Airway epithelial cell (primary cell): ENCODE measurements around the gene KLRF2. TPM values are rescaled to one million over a fixed set of nuclear protein-coding genes. Genes with fewer than 3 reads are reported as not detected.

Experiments used
- total RNA-seq: library from RNA; depleted of rRNA; stranded (reverse); fragments of >200 nt; gene quantifications from 2 replicates; pipeline ENCODE4 v1.2.3, GENCODE V29; 2015

Gene KLRF2, protein sequence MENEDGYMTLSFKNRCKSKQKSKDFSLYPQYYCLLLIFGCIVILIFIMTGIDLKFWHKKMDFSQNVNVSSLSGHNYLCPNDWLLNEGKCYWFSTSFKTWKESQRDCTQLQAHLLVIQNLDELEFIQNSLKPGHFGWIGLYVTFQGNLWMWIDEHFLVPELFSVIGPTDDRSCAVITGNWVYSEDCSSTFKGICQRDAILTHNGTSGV
- not detected in 2 replicates for total RNA-seq

GRCh38 chr12:9881246-9881645, at the start of gene KLRF2:
TSS of gene KLRF2 (plus strand) at chr12:9881489. CDS start at chr12:9881596, 107 bp downstream.

DNA sequence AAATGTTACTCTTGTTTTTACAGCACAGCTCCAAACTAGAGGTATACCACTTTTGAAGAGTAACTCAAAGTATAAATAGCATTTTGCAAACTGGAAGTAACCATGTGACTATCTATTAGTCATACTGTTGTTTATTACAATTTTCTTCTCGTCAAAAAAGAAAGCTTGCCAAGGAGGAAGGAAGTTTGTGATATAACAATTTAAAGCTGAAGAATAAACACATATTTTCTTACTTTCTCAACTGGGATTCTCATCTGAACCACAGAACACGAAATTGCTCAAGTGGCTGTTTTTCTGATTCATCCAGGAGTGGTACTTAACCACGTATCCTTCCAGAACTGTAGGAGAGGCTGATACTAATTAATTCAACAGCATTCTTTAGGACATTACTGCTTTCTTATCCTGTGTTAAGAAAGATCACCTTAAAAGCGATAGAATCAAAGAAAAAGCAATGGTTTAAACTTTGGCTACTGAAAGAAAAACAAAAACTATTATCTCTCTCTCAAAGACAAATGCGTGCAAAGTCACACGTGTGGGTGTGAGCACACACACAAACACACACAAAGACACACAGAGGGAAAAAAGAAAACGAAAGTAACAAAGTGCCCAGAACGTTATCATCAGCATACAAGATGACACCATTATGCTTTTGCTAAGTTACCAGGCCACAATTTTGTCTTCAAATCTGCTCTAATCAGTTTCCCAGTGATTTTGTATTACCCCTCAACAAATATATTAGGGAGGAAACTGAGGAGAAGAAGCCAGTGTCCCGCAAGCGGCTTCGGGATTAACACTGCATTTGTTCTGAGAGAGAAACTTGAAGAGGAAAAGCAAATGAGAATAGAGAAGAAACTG, 11.8 kb upstream of the KLRF2 start, which contains the start of gene CLEC2B:
TSS of gene CLEC2B (minus strand) at position 48 of the 855 bp plus-strand sequence.

GRCh38 chr12:9932270-9932669, 51.0 kb downstream of the KLRF2 start, which contains the start of gene CLEC2A:
TSS of gene CLEC2A (minus strand) at chr12:9932370. CDS start at chr12:9932329, 41 bp downstream.

Other genes starting within 250 kb of the KLRF2 start
- gene CLEC2D, start 211.8 kb upstream of the KLRF2 start, total RNA-seq, result 0.78 and 1.5 TPM in 2 replicates
- gene CLECL1, start 148.4 kb upstream of the KLRF2 start, total RNA-seq, result not detected in 2 replicates
- gene CD69, start 120.6 kb upstream of the KLRF2 start, total RNA-seq, result not detected in 2 replicates
- not detected in 2 replicates for gene KLRF1, start 54.0 kb upstream of the KLRF2 start, total RNA-seq
- 0.23 and 0.63 TPM in 2 replicates for gene CLEC2B, start 12.1 kb upstream of the KLRF2 start, total RNA-seq
- gene CLEC2A, start 50.9 kb downstream of the KLRF2 start, total RNA-seq, result not detected in 2 replicates
- gene CLEC12A, start 89.9 kb downstream of the KLRF2 start, total RNA-seq, result not detected in 2 replicates
- not detected in 2 replicates for gene CLEC1B, start 117.6 kb downstream of the KLRF2 start, total RNA-seq
- gene CLEC12B, start 129.1 kb downstream of the KLRF2 start, total RNA-seq, result not detected in 2 replicates
- not detected in 2 replicates for gene CLEC9A, start 149.2 kb downstream of the KLRF2 start, total RNA-seq
- not detected in 2 replicates for gene CLEC1A, start 217.5 kb downstream of the KLRF2 start, total RNA-seq
- gene CLEC7A, start 248.7 kb downstream of the KLRF2 start, total RNA-seq, result 0.14 and 1.5 TPM in 2 replicates